HepG2 (cell line): ENCODE data around the gene ZCCHC8. TPM values are rescaled to one million over a fixed set of nuclear protein-coding genes. Genes with fewer than 3 reads are reported as not detected.

Experiments used
- ATAC-seq: fragments of 200-7000 bp; cut with Tn5 transposase; 3 replicates; pipeline ENCODE4 v1.9.1; 2020; ENCODE audit warnings: mild to moderate bottlenecking, moderate library complexity
- BruUV-seq: library from RNA; stranded (reverse); fragments of 400-500 nt; replicated peaks from 2 replicates; lab custom pipeline; 2021; lab: Mats Ljungman, UMichigan
- CTCF ChIA-PET: fragments of 300-600 bp; formaldehyde crosslinking; extraction: SDS; loops from one replicate; lab custom pipeline; 2021; ENCODE audit warnings: low total read pairs, inconsistent platforms, low intra/inter-chr PET ratio; lab: Yijun Ruan, JAX
- POLR2A ChIA-PET: fragments of 350-600 bp; sonication (Branson Sonifier 250); formaldehyde crosslinking; loops from one replicate; lab custom pipeline; 2020; ENCODE audit warnings: antibody characterized with exemption, inconsistent platforms; lab: Yijun Ruan, JAX
- DNase-seq: peaks from one replicate; pipeline ENCODE4 v3.0.0-alpha.2; 2015; ENCODE audit warnings: low spot score
- FAIRE-seq: peaks from 3 replicates; lab custom pipeline; 2011; peaks lifted over from hg19 to GRCh38; lab: Jason Lieb, UNC
- H2AFZ ChIP-seq: one replicate; pipeline ENCODE4 v1.6.1; 2011; ENCODE audit warnings: low read length, inconsistent platforms
- H3K27ac ChIP-seq: fragments of 300-600 bp; 3 replicates; pipeline ENCODE4 v1.8.0; 2011; ENCODE audit warnings: mixed run types, mild to moderate bottlenecking, mixed read lengths, low read length, inconsistent platforms; ENCODE audit not compliant: insufficient read depth; ENCODE audit errors: extremely low read length
- H3K27me3 ChIP-seq, 2 experiments: fragments of 200-600 bp in 1 of 2; 2 replicates in 1 of 2; 3 replicates in 1 of 2; pipeline versions ENCODE4 v1.6.0 to v1.8.0; 2011; ENCODE audit warnings: low read length in 2 of 2, mild to moderate bottlenecking in 2 of 2, moderate library complexity in 2 of 2, inconsistent platforms in 1 of 2; ENCODE audit not compliant: insufficient read depth in 2 of 2, control insufficient read depth in 1 of 2
- H3K36me3 ChIP-seq, 2 experiments: fragments of 200-600 bp in 1 of 2; replicated peaks in 1 of 2; 2 replicates in 1 of 2; 3 replicates in 1 of 2; pipeline versions ENCODE4 v1.5.1 to v1.8.0; 2011; ENCODE audit warnings: low read length in 2 of 2, inconsistent platforms in 1 of 2; ENCODE audit not compliant: insufficient read depth in 2 of 2, control insufficient read depth in 1 of 2
- H3K4me1 ChIP-seq: 2 replicates; pipeline ENCODE4 v1.5.1; 2012; ENCODE audit warnings: low read length, inconsistent platforms; ENCODE audit not compliant: insufficient read depth
- H3K4me2 ChIP-seq: 2 replicates; pipeline ENCODE4 v1.6.0; 2011; ENCODE audit warnings: low read depth, low read length, inconsistent platforms
- H3K4me3 ChIP-seq, 3 experiments: fragments of 200-600 bp in 1 of 3; sonication (generic), shearing (Covaris generic) in 1 of 3; replicated peaks in 1 of 3; 2 replicates each; pipeline ENCODE4 v1.5.1; 2011 to 2016; ENCODE audit warnings: low read length in 3 of 3, inconsistent platforms in 2 of 3, low read depth in 2 of 3, mild to moderate bottlenecking in 2 of 3, control low read depth in 1 of 3, mixed read lengths in 1 of 3; ENCODE audit not compliant: insufficient read depth in 1 of 3
- H3K79me2 ChIP-seq: one replicate; pipeline ENCODE4 v1.6.1; 2011; ENCODE audit warnings: low read length, inconsistent platforms; ENCODE audit not compliant: insufficient read depth
- H3K9ac ChIP-seq: 2 replicates; pipeline ENCODE4 v1.6.0; 2011; ENCODE audit warnings: mild to moderate bottlenecking, low read depth, low read length, inconsistent platforms; ENCODE audit not compliant: insufficient read depth
- H3K9me3 ChIP-seq: 2 replicates; pipeline ENCODE4 v1.5.1; 2012; ENCODE audit warnings: mild to moderate bottlenecking, low read length
- H4K20me1 ChIP-seq: 2 replicates; pipeline ENCODE4 v1.6.0; 2011; ENCODE audit warnings: inconsistent platforms, mild to moderate bottlenecking, low read length, moderate library complexity; ENCODE audit not compliant: insufficient read depth
- CEBPG ChIP-seq: IDR thresholded peaks from 2 replicates; pipeline ENCODE4 v1.6.1; 2016
- DR1 ChIP-seq: sonication (generic); formaldehyde crosslinking; IDR thresholded peaks from 2 replicates; pipeline ENCODE4 v1.8.0; 2021; ENCODE audit warnings: mild to moderate bottlenecking, missing genetic modification reagents, inconsistent platforms
- EED ChIP-seq: sonication (generic); formaldehyde crosslinking; IDR thresholded peaks from 2 replicates; pipeline ENCODE4 v1.5.0; 2020; ENCODE audit warnings: mild to moderate bottlenecking, missing genetic modification reagents
- HNRNPL ChIP-seq: fragments of 200-400 bp; formaldehyde crosslinking; IDR thresholded peaks from 2 replicates; pipeline ENCODE4 v1.6.1; 2017; ENCODE audit warnings: mild to moderate bottlenecking, low read depth, low read length
- PITX1 ChIP-seq: sonication (generic); formaldehyde crosslinking; IDR thresholded peaks from 2 replicates; pipeline ENCODE4 v1.5.1; 2020; ENCODE audit warnings: mild to moderate bottlenecking, missing genetic modification reagents
- POGK ChIP-seq: sonication (generic); formaldehyde crosslinking; conservative IDR thresholded peaks from 2 replicates; pipeline ENCODE4 v1.8.0; 2022; ENCODE audit warnings: mild to moderate bottlenecking, moderate library complexity, missing genetic modification reagents
- SALL1 ChIP-seq: sonication (generic); formaldehyde crosslinking; IDR thresholded peaks from 2 replicates; pipeline ENCODE4 v1.8.0; 2022; ENCODE audit warnings: mild to moderate bottlenecking, missing genetic modification reagents
- SNAPC2 ChIP-seq: sonication (generic); formaldehyde crosslinking; IDR thresholded peaks from 2 replicates; pipeline ENCODE4 v1.8.1; 2022; ENCODE audit warnings: mild to moderate bottlenecking, missing genetic modification reagents
- SP4 ChIP-seq: sonication (generic); formaldehyde crosslinking; IDR thresholded peaks from 2 replicates; pipeline ENCODE4 v1.8.1; 2023; ENCODE audit warnings: mild to moderate bottlenecking, missing genetic modification reagents
- TAF1 ChIP-seq: sonication (generic); formaldehyde crosslinking; IDR thresholded peaks from 2 replicates; pipeline ENCODE4 v1.4.0; 2020; ENCODE audit warnings: missing genetic modification reagents
- ZNF430 ChIP-seq: sonication (generic); formaldehyde crosslinking; IDR thresholded peaks from 2 replicates; pipeline ENCODE4 v1.9.0; 2021; ENCODE audit warnings: mild to moderate bottlenecking, missing genetic modification reagents
- ZNF441 ChIP-seq: sonication (generic); formaldehyde crosslinking; IDR thresholded peaks from 2 replicates; pipeline ENCODE4 v1.7.0; 2021; ENCODE audit warnings: missing genetic modification reagents, borderline replicate concordance
- ZNF460 ChIP-seq: sonication (generic); formaldehyde crosslinking; IDR thresholded peaks from 2 replicates; pipeline ENCODE4 v1.5.1; 2020; ENCODE audit warnings: missing genetic modification reagents, mild to moderate bottlenecking, borderline replicate concordance
- ZNF484 ChIP-seq: sonication (generic); formaldehyde crosslinking; IDR thresholded peaks from 2 replicates; pipeline ENCODE4 v1.5.1; 2020; ENCODE audit warnings: mild to moderate bottlenecking, low read depth, missing genetic modification reagents, borderline replicate concordance
- ZNF605 ChIP-seq: sonication (generic); formaldehyde crosslinking; IDR thresholded peaks from 2 replicates; pipeline ENCODE4 v1.8.0; 2022; ENCODE audit warnings: mild to moderate bottlenecking, missing genetic modification reagents
- ZNF891 ChIP-seq: sonication (generic); formaldehyde crosslinking; IDR thresholded peaks from 2 replicates; pipeline ENCODE4 v1.5.0; 2020; ENCODE audit warnings: mild to moderate bottlenecking, missing genetic modification reagents
- ZSCAN22 ChIP-seq: sonication (generic); formaldehyde crosslinking; IDR thresholded peaks from 2 replicates; pipeline ENCODE4 v1.4.0; 2020; ENCODE audit warnings: mild to moderate bottlenecking, missing genetic modification reagents
- WGBS: methylation state at CpG from one replicate; pipeline ENCODE4 v1.1.6; 2017; ENCODE audit warnings: low lambda C conversion rate; 5-methylcytosine and 5-hydroxymethylcytosine counted together
- in situ Hi-C: cut with HindIII; loops from 2 replicates; pipeline ENCODE4 v1.10.0; 2017; ENCODE audit warnings: low pct_unique_long_range_greater_than_20kb; ENCODE audit not compliant: extremely low pct_ligation_motif_present
- intact Hi-C: fragments of 100-400 bp; cut with micrococcal nuclease; formaldehyde crosslinking; loops from one replicate; pipeline ENCODE4 v1.10.0; 2022; ENCODE audit not compliant: unreplicated experiment
- polyA plus RNA-seq, 8 experiments: library from polyadenylated mRNA; depleted of rRNA in 3 of 8; stranded (reverse) in 7 of 8; unstranded in 1 of 8; fragments of >200 nt; fragmentation: Illumina TruSeq in 4 of 8; extraction: Trizol in 4 of 8; gene quantifications; 2 replicates each; pipeline versions ENCODE4 v1.2.1 to v1.2.3, GENCODE V29; 2011 to 2016; ENCODE audit warnings: low read depth in 4 of 8, missing spikeins in 1 of 8, mixed read lengths in 1 of 8; ENCODE audit not compliant: insufficient read depth in 1 of 8
- total RNA-seq, 5 experiments: library from RNA; depleted of rRNA; stranded (reverse); fragments of >200 nt; fragmentation: Illumina TruSeq; extraction: Trizol; gene quantifications; 2 replicates each; pipeline ENCODE4 v1.2.3, GENCODE V29; 2016; ENCODE audit warnings: low read depth in 1 of 5
- TF ChIP-seq, protein P1 (sequence below): sonication (generic); formaldehyde crosslinking; IDR thresholded peaks from 2 replicates; pipeline ENCODE4 v1.4.0; 2020; ENCODE audit warnings: missing genetic modification reagents, mild to moderate bottlenecking, borderline replicate concordance

The ZCCHC8 gene
- total and polyA plus RNA-seq, 2 of the 13 experiments (the other 11 are each of a cell fraction or from before 2014, with no cell fraction given), result 18.6 to 20.9 TPM

GRCh38 chr12:122427403-122427802 lies 73.3 kb downstream of the ZCCHC8 start (continued):
- TF ChIP-seq, protein P1, sequence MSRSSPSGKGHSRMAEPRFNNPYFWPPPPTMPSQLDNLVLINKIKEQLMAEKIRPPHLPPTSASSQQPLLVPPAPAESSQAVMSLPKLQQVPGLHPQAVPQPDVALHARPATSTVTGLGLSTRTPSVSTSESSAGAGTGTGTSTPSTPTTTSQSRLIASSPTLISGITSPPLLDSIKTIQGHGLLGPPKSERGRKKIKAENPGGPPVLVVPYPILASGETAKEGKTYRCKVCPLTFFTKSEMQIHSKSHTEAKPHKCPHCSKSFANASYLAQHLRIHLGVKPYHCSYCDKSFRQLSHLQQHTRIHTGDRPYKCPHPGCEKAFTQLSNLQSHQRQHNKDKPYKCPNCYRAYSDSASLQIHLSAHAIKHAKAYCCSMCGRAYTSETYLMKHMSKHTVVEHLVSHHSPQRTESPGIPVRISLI (CRISPR knock-in tag), result peak; percentile 44; the same call in 1 of the 2 replicates
- TF ChIP-seq ZNF891 (no peak), SP4 (no peak), ZNF441 (no peak), ZNF484 (CRISPR knock-in tag) (no peak), CEBPG (CRISPR knock-in tag) (peak; percentile 46; the same call in 1 of the 2 replicates), EED (CRISPR knock-in tag) (no peak), ZNF460 (CRISPR knock-in tag) (peak; percentile 62), HNRNPL (no peak), ZSCAN22 (CRISPR knock-in tag) (no peak), SALL1 (CRISPR knock-in tag) (no peak)

DNA sequence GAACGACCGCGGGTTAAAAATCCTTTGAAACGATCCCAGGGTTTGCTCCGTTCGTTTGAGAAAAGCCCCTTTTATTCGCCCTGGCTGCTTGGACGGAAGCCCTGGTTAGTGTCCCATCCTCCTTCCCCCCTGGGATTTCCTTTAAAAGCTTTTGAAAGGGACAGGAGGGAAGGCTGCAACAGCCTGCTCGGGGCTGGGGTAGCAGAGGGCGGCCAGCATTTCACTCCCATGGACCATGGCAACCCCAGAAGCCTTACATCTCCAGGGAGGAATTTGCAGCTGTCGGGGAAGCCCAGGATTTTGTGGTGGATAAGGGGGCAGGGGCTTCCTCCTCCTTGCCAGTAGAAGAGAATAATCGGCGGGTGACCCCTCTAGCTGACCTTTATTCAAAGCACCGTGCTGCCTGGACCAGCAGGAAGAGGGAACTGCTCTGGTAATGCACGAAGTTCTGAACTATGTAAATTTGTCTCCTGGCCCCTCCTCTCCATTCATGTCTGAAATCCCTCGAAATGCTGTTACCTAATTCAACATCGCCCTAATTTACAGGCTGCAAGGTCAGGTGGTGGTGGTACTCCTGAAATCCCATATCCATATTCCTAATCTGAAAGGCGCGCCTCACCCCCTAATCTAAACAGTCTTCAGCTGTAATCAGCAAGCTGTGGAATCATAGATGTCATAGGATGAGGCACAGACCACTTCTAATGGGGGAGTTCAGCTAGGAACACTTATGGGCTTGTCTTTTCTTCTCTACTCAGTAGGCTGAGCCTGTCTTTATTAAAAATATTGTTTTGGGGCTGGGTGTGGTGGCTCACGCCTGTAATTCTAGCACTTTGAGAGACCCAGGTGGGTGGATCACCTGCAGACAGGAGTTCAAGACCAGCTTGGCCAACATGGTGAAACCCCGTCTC lies 77.2 kb downstream of the ZCCHC8 start:
- Histone ChIP-seq H3K79me2 (peaks cover 31% of the 10 kb centered on the region), H3K4me2 (peak overlapping the region; percentile 100), H3K9me3 (no peaks in the 10 kb centered on the region), H3K4me1 (peaks cover 61% of the 10 kb centered on the region), H3K36me3 (no peaks in the 10 kb centered on the region), H3K27ac (peak overlapping the region; percentile 73), H3K27me3 (no peaks in the 10 kb centered on the region; a peak in 1 of 5 replicates), H3K4me3 (peak overlapping the region; percentile 66 to 82 (median 81)), H4K20me1 (no peaks in the 10 kb centered on the region), H3K9ac (peak overlapping the region; percentile 84), H2AFZ (peak overlapping the region; percentile 11)
- ATAC-seq (peak; percentile 64), DNase-seq (peak; percentile 64), FAIRE-seq (peak; percentile 85)
- 5% methylated on average over 17 of the region's 21 CpGs for WGBS
- TSS peak; percentile 80 for BruUV-seq
- POLR2A ChIA-PET, result interaction anchor here (0.6 to 8.6 kb wide), 8 partner anchors 12 to 77 kb away, joined by 3 to 127 read pairs (median 6); partner anchors contain the start of gene ZCCHC8
- CTCF ChIA-PET, result no interaction called here
- intact Hi-C loops (loop anchor here (1.0 kb wide), 1 partner anchor 48 kb away; no protein-coding TSS in a partner anchor), in situ Hi-C loops (no loop called here)
- TF ChIP-seq ZNF605 (CRISPR knock-in tag) (peak; percentile 73), TAF1 (CRISPR knock-in tag) (peak; percentile 13; the same call in 1 of the 2 replicates), ZNF430 (0 out of 2 replicates have a peak, but pooled peaks have one; percentile 65), PITX1 (CRISPR knock-in tag) (0 out of 2 replicates have a peak, but pooled peaks have one; percentile 46), DR1 (CRISPR knock-in tag) (peak; percentile 43; the same call in 1 of the 2 replicates), SNAPC2 (peak; percentile 99), POGK (CRISPR knock-in tag) (no peak)
